ENCODE data around the gene MYO3B.

DNA sequence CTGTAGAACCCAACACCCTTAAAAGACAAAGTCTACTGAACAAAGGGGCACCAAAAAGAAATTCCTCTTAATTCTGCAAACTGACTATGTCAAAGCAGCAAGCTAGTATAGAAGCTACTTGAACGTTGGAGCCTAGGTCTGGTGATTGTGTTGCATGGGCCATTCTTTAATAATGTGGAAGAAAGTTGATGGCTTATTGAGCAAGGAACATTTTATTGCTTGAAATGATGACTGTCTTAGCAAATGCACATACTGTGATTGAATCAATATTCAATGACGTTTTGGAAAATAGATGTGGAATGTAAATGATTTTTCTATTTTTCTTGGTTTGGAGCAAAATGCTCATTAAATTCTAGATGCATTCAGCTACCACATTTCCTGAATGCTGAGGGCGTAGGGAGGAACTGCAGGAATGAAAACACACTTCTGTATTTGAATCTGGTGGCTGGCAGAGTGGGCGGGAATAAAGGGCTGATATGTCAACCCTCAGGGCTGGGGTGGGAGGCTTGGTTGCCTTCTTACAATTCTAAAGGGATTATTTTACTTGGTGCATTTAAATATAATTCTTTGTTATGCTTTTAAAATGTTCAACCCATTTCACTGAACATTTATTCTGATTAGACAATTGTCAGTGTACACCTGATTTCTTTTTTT is 26.5 kb downstream of the MYO3B start:
- TF ChIP-seq, protein P1, sequence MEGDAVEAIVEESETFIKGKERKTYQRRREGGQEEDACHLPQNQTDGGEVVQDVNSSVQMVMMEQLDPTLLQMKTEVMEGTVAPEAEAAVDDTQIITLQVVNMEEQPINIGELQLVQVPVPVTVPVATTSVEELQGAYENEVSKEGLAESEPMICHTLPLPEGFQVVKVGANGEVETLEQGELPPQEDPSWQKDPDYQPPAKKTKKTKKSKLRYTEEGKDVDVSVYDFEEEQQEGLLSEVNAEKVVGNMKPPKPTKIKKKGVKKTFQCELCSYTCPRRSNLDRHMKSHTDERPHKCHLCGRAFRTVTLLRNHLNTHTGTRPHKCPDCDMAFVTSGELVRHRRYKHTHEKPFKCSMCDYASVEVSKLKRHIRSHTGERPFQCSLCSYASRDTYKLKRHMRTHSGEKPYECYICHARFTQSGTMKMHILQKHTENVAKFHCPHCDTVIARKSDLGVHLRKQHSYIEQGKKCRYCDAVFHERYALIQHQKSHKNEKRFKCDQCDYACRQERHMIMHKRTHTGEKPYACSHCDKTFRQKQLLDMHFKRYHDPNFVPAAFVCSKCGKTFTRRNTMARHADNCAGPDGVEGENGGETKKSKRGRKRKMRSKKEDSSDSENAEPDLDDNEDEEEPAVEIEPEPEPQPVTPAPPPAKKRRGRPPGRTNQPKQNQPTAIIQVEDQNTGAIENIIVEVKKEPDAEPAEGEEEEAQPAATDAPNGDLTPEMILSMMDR (IDR thresholded peaks at IDR 0.05): no peak
- no peak for TF ChIP-seq POLR2A (IDR thresholded peaks at IDR 0.05)

Measured in body of pancreas (tissue), 4 donors.